ENCODE results near the gene ERC2.

Gene ERC2

GRCh38 chr3:55658690-55659562, 809.3 kb downstream of the ERC2 start:
- no peak for DNase-seq (ENCODE audit: low read depth in 2 of 2, low spot score in 1 of 2)

GRCh38 chr3:55658270-55658669, 810.0 kb downstream of the ERC2 start:
- no peak for DNase-seq (ENCODE audit: low read depth in 2 of 2, low spot score in 1 of 2)

GRCh38 chr3:55655544-55655943, 812.7 kb downstream of the ERC2 start:
- no peak for DNase-seq (ENCODE audit: low read depth in 2 of 2, low spot score in 1 of 2)

- DNase-seq (ENCODE audit: low read depth in 2 of 2, low spot score in 1 of 2), result no peak
Observed at GRCh38 chr3:55654123-55654760, 814.0 kb downstream of the ERC2 start.

DNA sequence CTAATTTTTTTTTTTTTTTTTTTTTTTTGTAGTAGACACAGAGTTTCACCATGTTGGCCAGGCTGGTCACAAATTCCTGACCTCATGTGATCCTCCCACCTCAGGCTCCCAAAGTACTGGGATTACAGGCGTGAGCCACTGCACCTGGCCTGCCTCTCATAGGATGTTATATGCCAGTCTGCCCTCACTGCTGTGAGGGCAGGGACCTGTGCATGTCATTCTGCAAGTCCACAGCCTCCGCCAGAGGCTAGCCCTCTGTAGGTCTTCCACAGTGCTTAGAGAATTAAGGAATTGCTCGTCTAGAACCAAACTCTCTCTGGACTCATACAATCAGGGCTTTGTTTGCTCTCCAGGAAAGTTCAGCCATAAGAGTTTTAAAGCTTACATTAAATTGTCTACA, 817.3 kb downstream of the ERC2 start:
- DNase-seq (ENCODE audit: low read depth in 2 of 2, low spot score in 1 of 2), result no peak

DNA sequence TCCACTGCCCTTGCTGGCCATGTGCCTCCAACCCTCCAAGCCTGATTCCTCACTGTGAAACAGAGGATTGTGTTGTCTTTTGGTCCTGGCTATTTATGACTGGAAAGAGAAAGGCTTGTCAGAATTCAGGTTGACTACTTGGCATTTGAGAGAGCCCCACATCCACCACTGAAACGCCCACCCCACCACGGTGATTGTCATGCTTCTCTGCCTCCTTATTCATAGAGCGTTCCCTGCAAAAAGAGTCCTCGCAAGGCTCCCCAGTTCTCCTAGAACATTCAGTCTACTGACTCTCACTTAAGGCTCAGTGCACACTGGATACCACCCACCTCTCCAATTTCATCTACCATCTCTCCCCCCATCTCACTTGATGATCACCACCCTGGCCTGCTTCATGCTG, 818.3 kb downstream of the ERC2 start:
- DNase-seq (ENCODE audit: low read depth in 2 of 2, low spot score in 1 of 2), result no peak

GRCh38 chr3:55649554-55649953, 818.7 kb downstream of the ERC2 start:
- DNase-seq (ENCODE audit: low read depth in 2 of 2, low spot score in 1 of 2), result no peak

DNA sequence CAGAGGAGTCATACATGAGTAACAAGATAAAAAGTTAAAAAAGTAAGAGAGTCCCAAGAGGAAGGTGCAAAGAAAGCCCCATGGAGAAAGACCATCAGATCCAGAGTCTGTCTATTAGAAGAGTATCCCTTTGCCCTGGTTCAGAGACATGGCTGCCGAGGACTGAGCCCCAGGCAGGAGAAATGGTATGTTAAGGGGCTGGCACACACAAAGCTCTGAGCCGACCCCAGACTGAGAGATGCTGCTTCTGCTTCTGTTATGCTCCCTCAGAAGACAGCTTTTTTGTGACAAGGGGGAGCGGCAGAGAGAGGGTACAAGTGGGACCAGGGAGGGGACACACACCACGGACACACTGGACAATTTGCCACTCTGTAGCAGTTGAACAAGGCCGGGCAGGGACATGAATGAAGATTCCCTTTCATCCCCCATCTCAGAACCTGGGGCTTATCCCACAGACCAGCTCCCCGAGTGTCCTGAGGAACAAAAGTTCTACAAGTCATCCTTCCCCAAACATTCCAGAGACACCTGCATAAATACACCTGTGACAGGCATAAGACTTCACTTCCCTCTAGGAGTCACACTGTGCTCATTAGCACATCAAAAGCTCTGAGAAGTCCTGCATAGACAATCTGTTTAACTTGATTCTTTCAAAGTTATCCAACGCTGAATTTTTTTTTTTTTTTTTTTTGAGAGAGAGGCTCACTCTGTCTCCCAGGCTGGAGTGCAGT, 819.5 kb downstream of the ERC2 start:
- no peak for DNase-seq (ENCODE audit: low read depth in 2 of 2, low spot score in 1 of 2)

GRCh38 chr3:55647670-55648069, 820.6 kb downstream of the ERC2 start:
- no peak for DNase-seq (ENCODE audit: low read depth in 2 of 2, low spot score in 1 of 2)

GRCh38 chr3:55647063-55647462, 821.2 kb downstream of the ERC2 start:
- no peak for DNase-seq (ENCODE audit: low read depth in 2 of 2, low spot score in 1 of 2)

- DNase-seq (ENCODE audit: low read depth in 2 of 2, low spot score in 1 of 2), result no peak
Observed at GRCh38 chr3:55646121-55646520, 822.1 kb downstream of the ERC2 start.

GRCh38 chr3:55645422-55645821, 822.8 kb downstream of the ERC2 start:
- no peak for DNase-seq (ENCODE audit: low read depth in 2 of 2, low spot score in 1 of 2)

GRCh38 chr3:55643283-55643682, 825.0 kb downstream of the ERC2 start:
- DNase-seq (ENCODE audit: low read depth in 2 of 2, low spot score in 1 of 2), result no peak

- DNase-seq (ENCODE audit: low read depth in 2 of 2, low spot score in 1 of 2), result no peak
Observed at GRCh38 chr3:55641964-55642363, 826.3 kb downstream of the ERC2 start.

DNA sequence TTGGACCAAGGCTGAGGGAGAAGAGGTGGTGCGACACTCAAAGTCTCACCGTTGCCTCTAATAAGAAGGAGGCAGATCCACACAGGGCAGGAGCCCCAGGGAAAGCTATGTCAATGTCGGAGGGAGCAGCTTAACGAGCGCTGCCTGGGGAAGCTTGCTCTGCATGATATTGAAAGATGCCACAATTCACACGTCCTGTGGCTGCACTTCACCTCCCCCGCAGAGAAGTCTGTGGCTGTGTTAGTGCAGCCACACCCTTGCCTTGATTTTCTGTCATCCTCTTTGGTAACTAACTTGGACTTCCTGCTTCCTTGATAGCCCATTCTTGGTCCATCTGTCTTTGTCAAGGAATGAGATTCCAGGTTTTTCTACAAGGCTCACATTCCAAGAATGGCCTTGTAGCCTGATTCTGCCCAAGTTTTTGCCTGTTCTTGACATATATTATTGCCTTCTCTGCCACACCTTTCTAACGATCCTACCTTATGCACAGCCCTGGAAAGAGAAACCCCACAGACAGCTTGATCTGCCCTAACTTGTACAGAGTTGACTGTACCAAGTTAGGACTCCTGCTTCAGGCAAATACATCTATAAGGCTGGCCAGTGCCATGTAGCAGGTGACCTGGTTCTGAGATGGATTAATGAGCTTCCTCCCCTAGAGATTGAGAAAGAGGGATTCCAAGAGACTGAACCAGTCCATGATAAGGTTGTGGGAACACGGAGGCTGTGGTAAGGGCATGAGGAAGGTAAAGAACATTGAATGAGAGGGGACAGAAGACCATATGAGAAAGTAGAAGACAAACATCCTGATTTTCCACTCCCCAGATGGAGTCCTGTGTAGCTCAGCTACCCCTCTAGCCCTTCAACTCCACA, 828.1 kb downstream of the ERC2 start:
- no peak for DNase-seq (ENCODE audit: low read depth in 2 of 2, low spot score in 1 of 2)

DNA sequence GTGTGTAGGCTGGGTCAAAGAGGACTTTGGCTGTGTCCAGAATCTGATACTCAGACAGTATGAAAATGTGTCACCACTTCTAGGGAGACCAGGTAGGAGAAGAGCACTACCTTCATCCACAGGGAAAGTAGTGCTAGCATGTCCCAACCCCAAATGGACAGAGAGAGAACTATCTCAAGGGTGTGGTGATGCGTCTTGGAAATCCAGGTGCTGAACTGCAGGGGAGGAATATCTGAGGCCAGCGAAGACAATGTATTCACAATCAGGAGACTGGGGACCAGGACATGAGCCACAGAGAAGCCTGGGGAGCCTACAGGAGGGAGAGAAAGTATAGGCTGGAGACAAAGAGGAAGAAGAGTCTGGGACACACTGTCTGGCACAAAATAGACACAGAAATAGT, 829.1 kb downstream of the ERC2 start:
- DNase-seq (ENCODE audit: low read depth in 2 of 2, low spot score in 1 of 2), result no peak

- DNase-seq (ENCODE audit: low read depth in 2 of 2, low spot score in 1 of 2), result no peak
Observed at GRCh38 chr3:55637906-55638638, 830.2 kb downstream of the ERC2 start.

DNA sequence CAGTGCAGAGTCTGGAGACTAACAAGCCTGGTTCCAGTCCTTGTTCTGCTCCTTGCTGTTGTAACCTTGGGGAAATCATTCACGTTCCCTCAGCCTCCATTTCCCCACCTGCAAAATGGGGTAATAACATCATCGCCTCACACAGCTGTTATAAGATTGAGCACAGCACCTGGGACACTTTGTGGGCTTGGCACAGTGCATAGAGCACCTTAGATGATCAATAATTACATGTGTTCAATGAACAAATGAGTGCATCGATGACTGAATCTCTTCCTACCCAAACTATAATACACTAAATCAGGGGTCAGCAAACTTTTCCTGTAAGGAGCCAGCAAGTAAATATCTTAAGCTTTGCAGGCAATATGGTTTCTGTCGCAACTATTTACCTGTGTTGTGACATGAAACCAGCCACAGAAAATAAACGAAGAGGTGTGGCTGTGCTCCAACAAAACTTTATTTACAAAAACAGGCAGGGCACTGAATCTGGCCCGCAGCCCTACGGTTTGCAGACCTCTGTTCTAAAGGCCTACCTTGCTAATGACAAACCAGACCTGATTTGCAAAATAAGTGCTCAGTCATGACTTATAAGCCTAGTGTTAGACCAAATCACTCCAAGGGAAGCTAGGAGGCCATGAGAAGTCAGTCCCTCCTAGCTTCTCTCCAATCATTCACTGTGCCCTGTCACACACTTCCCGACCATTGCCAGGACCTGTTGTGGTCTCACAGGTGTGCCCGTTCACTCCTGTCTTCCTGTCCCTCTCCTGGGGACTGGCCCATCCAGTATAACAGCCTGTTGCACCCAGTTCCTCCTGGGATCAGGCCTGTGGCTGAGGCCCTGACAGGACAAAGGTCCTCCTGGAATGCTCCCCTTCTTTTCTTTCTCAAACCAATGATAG, 831.7 kb downstream of the ERC2 start:
- no peak for DNase-seq (ENCODE audit: low read depth in 2 of 2, low spot score in 1 of 2)

- no peak for DNase-seq (ENCODE audit: low read depth in 2 of 2, low spot score in 1 of 2)
Observed at GRCh38 chr3:55634345-55634744, 833.9 kb downstream of the ERC2 start.

Data from stimulated activated CD8-positive, alpha-beta memory T cell treated with anti-CD3 and anti-CD28 coated beads, Interleukin-4, amount 100 ng/mL, for 4 hours (primary cell).